Hematopoietic multipotent progenitor cell treated with erythropoietin and hydrocortisone succinate and interleukin-3 and kit ligand, for 15 days (in vitro differentiated cells): ENCODE results near the gene DUS4L.
"Not testable (repeated sequence)": the region's sequence is repeated elsewhere in the genome, so short reads cannot be mapped to it uniquely, and the experiment has no call there.

ENCODE experiments used
- DNase-seq: peaks from one replicate; pipeline ENCODE4 v3.0.0-alpha.2; 2015; ENCODE audit warnings: low spot score

The DUS4L gene, protein sequence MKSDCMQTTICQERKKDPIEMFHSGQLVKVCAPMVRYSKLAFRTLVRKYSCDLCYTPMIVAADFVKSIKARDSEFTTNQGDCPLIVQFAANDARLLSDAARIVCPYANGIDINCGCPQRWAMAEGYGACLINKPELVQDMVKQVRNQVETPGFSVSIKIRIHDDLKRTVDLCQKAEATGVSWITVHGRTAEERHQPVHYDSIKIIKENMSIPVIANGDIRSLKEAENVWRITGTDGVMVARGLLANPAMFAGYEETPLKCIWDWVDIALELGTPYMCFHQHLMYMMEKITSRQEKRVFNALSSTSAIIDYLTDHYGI

DNA sequence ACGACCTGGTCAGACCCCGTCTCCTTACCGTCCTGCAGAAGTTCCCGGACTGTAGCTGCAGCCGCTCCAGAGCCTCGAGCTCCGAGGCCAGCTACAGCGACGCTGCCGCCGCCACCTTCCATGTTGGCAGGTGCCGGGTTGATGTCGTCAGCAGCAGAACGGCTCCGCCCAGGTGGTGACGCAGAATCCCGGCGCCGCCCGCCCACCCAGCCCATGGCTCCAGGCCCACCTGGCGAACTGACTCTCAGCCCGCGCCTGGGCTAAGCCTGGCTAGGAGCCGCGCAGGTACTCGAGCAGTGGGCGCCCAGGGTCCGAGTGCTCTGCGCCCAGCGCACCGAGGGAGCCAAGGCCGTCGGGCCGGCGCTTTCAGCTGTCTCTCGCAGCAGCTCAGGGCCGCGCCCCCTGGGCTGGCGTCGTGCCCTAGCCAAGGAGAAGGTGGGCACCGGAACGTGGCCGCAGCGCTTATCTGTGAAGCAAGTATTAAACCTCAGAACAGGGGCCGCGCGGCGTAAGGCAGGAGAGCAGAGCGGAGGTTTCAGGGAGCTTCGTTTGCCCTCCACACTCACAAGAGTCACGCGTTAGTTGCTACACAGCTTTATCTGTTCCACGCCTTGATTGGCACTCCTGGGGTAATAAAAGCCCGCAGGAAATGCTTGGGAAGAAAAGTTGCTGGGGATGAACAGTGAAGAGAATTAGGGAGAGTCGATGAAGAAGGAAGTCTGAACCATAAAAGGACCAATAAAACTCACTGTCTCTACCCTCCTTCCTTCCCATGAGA, at the start of gene DUS4L, which contains the start of gene COG5:
TSS of gene DUS4L (plus strand) at position 197 of the 778 bp plus-strand sequence. CDS start 3,100 bp downstream, outside the sequence.
TSS of gene COG5 (minus strand) at position 146 of the 778 bp plus-strand sequence. CDS start at position 122, 24 bp downstream.
- peak; percentile 88 for DNase-seq

- DNase-seq: no peak
Measured at GRCh38 chr7:107526672-107527071, 37.1 kb upstream of the DUS4L start.

DNA sequence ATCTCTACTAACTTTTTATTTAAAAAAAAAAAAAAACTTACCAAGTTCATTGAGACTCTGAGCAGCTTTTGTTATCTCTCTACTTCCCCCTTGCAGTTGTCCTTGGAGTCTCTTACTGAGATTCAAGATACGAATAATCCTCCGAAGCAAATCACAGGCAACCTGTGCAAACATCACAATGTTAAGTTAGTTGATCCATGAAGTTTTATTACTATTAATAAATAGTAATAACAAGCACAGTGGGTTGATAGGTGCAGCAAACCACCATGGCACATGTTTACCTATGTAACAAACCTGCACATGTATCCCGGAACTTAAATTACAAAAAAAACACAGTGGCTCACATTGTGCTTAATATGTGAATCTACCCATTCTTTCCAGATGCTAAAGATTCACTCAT, 36.6 kb upstream of the DUS4L start:
- no peak for DNase-seq

DNA sequence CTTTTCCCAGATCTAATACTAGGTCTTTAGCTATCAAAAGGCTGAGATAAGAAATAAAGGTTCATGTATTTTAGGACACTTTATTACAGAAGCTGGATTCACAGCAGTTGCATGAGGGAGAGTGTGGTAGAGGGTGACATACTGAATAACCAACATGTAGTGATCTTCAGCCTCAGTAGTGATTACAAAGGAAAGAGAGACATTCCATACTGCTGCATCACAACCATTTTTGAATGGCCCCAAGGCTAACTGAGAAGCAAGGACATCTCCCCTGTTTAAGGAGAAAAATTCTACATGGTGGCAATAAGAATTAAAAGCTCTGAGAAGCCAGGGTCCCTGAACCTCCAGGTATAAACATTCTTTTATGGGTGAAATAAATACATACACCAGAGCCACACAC, 35.3 kb upstream of the DUS4L start:
- no peak for DNase-seq

DNA sequence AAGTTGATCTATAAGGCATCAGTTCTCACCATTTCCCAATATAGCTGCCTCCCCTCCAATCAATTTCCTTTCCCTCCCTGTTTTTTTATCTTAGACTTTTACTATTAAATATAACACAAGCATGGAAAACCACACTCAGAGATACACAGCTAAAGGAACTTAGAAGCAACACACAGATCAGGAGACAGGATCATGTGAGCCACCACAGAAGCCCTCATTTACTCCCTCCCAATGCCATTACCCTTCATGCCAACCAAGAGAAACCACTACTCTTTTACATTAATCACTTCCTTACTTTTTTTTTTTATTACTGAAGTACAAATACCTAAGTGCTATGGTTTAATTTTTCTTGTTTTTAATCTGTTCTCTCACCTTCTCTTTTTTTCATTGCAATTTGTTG, 33.0 kb upstream of the DUS4L start:
- DNase-seq: no peak

DNA sequence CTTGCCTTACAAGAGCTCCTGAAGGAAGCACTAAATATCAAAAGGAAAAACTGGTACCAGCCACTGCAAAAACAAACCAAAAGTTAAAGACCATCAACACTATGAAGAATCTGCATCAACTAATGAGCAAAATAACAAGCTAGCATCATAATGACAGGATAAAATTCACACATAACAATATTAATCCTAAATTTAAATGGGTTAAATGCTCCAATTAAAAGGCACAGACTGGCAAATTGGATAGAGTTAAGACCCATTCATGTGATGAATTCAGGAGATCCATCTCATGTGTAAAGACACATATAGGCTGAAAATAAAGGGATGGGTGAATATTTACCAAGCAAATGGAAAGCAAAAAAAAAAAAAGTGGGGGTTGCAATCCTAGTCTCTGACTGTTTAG, 29.6 kb upstream of the DUS4L start:
- no peak for DNase-seq

DNA sequence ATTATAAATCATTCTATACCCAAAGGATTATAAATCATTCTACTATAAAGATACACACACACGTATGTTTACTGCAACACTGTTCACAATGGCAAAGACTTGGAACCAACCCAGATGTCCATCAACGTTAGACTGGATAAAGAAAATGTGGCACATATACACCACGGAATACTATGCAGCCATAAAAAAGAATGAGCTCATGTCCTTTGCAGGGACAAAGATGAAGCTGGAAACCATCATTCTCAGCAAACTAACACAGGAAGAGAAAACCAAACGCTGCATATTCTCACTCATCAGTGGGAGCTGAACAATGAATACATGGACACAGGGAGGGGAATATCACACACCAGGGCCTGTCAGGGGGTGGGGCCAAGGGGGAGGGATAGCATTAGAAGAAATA, 26.5 kb upstream of the DUS4L start:
- DNase-seq: not testable (repeated sequence)

- DNase-seq: no peak
Measured at GRCh38 chr7:107538001-107538400, 25.8 kb upstream of the DUS4L start.

DNA sequence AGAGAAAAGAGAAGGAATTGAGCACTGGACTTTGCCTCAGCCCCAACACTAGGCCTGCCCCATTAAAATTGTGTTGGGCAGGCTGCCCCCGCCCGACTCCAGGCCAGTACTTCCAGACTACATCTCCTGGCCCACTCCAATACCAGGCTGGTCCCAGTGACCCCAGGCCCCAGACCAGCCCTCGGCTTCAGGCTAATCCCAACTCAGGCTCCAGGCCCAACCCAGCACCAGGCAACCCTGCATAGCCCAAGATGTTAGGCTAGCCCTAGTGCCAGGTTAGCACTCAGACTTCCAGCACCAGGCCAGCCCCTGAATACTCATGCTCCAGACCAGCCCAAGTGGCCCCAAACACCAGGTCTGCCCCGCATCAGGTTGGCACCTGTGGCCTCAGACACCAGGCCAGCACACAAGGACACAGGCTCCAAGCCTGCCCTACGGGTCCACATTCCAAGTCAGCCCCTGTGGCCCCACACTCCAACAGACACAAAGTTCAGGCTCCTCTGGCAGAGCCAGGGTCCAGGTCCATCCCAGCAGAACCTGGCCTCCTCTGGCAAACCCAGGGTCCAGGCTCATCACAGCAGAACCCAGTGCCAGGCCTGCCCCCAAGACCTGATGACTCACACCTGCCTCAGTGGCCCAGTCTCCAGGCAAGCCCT, 20.3 kb upstream of the DUS4L start:
- no peak for DNase-seq

GRCh38 chr7:107544848-107545591, 18.8 kb upstream of the DUS4L start:
- DNase-seq: no peak

GRCh38 chr7:107551936-107552335, 11.8 kb upstream of the DUS4L start:
- no peak for DNase-seq

DNA sequence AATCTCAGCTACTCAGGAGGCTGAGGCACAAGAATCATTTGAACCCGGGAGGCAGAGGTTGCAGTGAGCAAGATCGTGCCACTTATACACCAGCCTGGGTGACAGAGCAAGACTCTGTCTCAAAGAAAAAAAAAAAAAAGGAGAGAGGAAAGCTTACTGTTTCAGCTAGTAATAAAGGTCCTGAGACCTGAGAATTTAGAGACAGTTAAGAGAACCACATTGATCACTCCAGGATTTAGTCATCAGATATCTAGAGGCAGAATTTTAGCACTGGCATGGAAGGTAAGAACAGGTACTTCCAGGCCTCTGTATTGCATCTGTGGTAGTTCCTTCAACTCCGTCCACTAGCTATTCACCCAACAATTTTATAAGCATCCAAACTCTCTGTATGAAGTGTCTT, 7.9 kb upstream of the DUS4L start:
- DNase-seq: no peak

DNA sequence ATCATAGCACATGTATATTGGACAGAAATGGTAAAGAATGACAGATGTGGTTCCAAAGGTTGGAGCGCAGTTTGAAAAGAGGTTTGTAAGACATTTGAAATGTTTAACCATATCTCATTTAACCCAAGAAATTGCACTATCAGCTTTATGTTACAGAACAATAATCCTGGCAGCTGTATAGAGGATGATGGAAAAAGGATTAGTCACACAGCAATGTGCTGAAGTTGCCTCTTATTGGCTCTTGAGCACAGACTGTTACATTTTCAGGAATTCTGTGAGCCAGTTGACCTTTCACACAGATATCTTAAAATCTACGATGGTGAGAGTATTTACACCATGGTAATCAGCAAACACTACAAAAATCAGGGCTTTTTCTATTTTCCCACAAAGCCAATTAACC, 3.9 kb upstream of the DUS4L start:
- DNase-seq: no peak

- DNase-seq: no peak
Measured at GRCh38 chr7:107560898-107561516, 2.8 kb upstream of the DUS4L start.

- DNase-seq: no peak
Measured at GRCh38 chr7:107563081-107563774, 543 bp upstream of the DUS4L start.

GRCh38 chr7:107564553-107565298, 955 bp downstream of the DUS4L start:
- no peak for DNase-seq

DNA sequence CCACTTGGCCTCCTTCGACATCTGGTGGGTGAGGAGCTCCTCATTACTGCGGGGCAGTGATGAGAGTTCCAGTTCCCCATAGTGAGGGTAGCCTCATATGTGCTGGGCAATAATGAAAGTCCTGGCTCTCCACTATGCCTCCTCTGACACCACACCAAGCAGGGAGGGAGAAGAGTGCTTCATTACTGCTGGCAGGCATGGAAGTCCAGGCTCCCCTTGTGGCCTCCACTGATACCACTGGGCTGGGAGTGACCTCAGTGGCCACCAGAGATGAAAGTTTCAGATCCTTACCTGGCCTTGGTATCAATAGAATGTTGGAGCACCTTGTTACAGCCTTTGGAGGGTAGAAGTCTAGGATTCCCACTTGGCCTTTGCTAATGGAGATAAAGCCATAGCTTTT, 6.5 kb downstream of the DUS4L start:
- no peak for DNase-seq

DNA sequence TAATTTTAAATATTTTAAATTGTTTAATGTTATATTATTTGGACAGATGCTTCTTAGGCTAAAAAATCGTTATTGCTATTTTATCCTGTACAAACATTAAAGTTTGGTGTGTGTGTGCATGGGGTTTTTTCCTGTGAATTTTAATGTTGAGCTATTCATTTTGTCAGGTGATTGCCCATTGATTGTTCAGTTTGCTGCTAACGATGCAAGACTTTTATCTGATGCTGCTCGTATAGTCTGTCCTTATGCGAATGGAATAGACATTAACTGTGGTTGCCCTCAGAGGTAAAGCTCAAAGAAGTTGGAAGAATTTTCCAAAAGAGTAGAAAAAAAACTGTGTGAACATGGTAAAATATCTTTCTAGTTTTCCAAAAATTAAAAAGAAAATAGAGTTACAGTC, 9.8 kb downstream of the DUS4L start:
- no peak for DNase-seq

- DNase-seq: no peak
Measured at GRCh38 chr7:107579554-107579884, 15.7 kb downstream of the DUS4L start.

DNA sequence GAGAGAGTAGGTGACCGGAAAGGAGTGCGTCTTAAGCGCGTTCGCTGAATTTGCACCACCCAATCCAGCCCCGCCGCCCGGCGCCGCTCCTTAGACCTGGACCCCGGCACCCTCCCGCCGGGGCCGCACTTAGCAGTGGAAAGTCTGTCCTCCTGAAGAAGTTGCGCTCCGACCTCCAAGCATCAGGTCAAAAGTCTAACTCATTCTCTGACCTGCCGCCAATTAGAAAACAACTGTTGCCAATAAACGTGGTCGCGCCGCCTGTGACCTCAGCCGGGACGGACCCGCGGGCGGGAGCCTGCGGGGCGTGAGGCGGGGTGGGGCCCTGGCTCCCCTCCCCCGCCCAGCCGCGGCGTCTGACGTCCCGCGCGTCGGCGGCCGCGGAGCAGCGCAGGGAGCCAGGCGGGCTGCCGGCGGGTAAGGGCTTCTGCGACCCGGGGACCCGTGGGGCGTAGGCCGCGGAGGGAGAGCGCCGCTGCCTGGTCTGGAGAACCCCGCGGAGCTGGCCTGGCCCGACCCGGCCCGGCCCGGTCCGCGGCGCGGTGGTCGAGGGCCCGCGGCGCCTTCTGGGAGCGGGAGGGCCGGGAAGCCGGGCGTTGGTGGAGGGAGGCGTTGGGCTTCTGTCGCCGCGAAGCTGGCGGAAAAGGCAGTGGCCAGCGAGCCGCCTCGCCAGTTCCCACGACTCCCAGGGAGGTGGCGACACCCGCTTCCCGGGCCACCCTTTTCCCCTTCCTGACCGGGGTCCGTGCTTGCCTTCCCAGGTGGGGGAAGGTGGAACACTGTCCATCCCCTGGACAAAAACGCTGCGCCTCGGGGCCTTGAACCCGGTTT, 16.3 kb downstream of the DUS4L start, which contains the start of gene BCAP29:
TSS of gene BCAP29 (plus strand) at position 362 of the 831 bp plus-strand sequence. CDS start 527 bp downstream, outside the sequence.
- peak; percentile 80 for DNase-seq
